ENCODE results near the gene BMAL1. TPM values are rescaled to one million over a fixed set of nuclear protein-coding genes. Genes with fewer than 3 reads are reported as not detected.

Gene BMAL1
- total RNA-seq, 1 experiment from 2014 or later = 3.2 TPM

GRCh38 chr11:13308704-13309103, 31.1 kb downstream of the BMAL1 start:
- no peaks in the 10 kb centered on the region for H3K9me3 ChIP-seq (ENCODE audit: low read depth, low read length, poor library complexity, severe bottlenecking)
- no peaks in the 10 kb centered on the region for H3K36me3 ChIP-seq (ENCODE audit: insufficient read depth, low read length, poor library complexity, severe bottlenecking)
- H3K27ac ChIP-seq (ENCODE audit: low read depth, low read length, poor library complexity, severe bottlenecking) = no peak overlapping the region
- ChIA-PET CTCF (no interaction called here), POLR2A (ENCODE audit: low non-redundant PET) (no interaction called here)
- H3K4me1 ChIP-seq (ENCODE audit: insufficient read depth, low read length, poor library complexity, severe bottlenecking) = no peaks in the 10 kb centered on the region
- BruUV-seq (replicated peaks) = no TSS peak
- no peaks in the 10 kb centered on the region for H3K27me3 ChIP-seq (replicated peaks; ENCODE audit: insufficient read depth, low read depth, low read length, poor library complexity)
- no peak for DNase-seq (ENCODE audit: low spot score)
- intact Hi-C loops (cut with micrococcal nuclease; ENCODE audit: unreplicated experiment) = no loop called here
- no peak overlapping the region for H3K4me3 ChIP-seq (ENCODE audit: low read depth, low read length, poor library complexity, severe bottlenecking)
- TF ChIP-seq EZH2 (IDR thresholded peaks at IDR 0.05; ENCODE audit: borderline replicate concordance, low read depth, low read length, poor library complexity, severe bottlenecking) (no peak), CTCF (conservative IDR thresholded peaks at IDR 0.05; ENCODE audit: low read depth, low read length) (no peak)

- no peak overlapping the region for H3K27ac ChIP-seq (ENCODE audit: low read depth, low read length, poor library complexity, severe bottlenecking)
- no peak overlapping the region for H3K4me3 ChIP-seq (ENCODE audit: low read depth, low read length, poor library complexity, severe bottlenecking)
- POLR2A ChIA-PET (ENCODE audit: low non-redundant PET) = no interaction called here
- intact Hi-C loops (cut with micrococcal nuclease; ENCODE audit: unreplicated experiment) = no loop called here
- no peaks in the 10 kb centered on the region for H3K9me3 ChIP-seq (ENCODE audit: low read depth, low read length, poor library complexity, severe bottlenecking)
- TF ChIP-seq EZH2 (IDR thresholded peaks at IDR 0.05; ENCODE audit: borderline replicate concordance, low read depth, low read length, poor library complexity, severe bottlenecking) (no peak), CTCF (conservative IDR thresholded peaks at IDR 0.05; ENCODE audit: low read depth, low read length) (no peak)
- CTCF ChIA-PET = no interaction called here
- H3K27me3 ChIP-seq (replicated peaks; ENCODE audit: insufficient read depth, low read depth, low read length, poor library complexity) = no peaks in the 10 kb centered on the region
- DNase-seq (ENCODE audit: low spot score) = no peak
- no peaks in the 10 kb centered on the region for H3K4me1 ChIP-seq (ENCODE audit: insufficient read depth, low read length, poor library complexity, severe bottlenecking)
- no TSS peak for BruUV-seq (replicated peaks)
- no peaks in the 10 kb centered on the region for H3K36me3 ChIP-seq (ENCODE audit: insufficient read depth, low read length, poor library complexity, severe bottlenecking)
Measured at GRCh38 chr11:13309156-13309555, 31.6 kb downstream of the BMAL1 start.

- DNase-seq (ENCODE audit: low spot score) = no peak
- Histone ChIP-seq H3K27ac (ENCODE audit: low read depth, low read length, poor library complexity, severe bottlenecking) (no peak overlapping the region), H3K27me3 (replicated peaks; ENCODE audit: insufficient read depth, low read depth, low read length, poor library complexity) (no peaks in the 10 kb centered on the region), H3K4me1 (ENCODE audit: insufficient read depth, low read length, poor library complexity, severe bottlenecking) (no peaks in the 10 kb centered on the region), H3K4me3 (ENCODE audit: low read depth, low read length, poor library complexity, severe bottlenecking) (no peak overlapping the region), H3K9me3 (ENCODE audit: low read depth, low read length, poor library complexity, severe bottlenecking) (no peaks in the 10 kb centered on the region), H3K36me3 (ENCODE audit: insufficient read depth, low read length, poor library complexity, severe bottlenecking) (no peaks in the 10 kb centered on the region)
- intact Hi-C loops (cut with micrococcal nuclease; ENCODE audit: unreplicated experiment) = no loop called here
- ChIA-PET POLR2A (ENCODE audit: low non-redundant PET) (no interaction called here), CTCF (no interaction called here)
- TF ChIP-seq CTCF (conservative IDR thresholded peaks at IDR 0.05; ENCODE audit: low read depth, low read length) = no peak
- TF ChIP-seq EZH2 (IDR thresholded peaks at IDR 0.05; ENCODE audit: borderline replicate concordance, low read depth, low read length, poor library complexity, severe bottlenecking) = no peak
- BruUV-seq (replicated peaks) = no TSS peak
Measured at GRCh38 chr11:13310443-13310842, 32.9 kb downstream of the BMAL1 start.
